HG03439 (cell line): ENCODE results near the gene CSF3R.
"Not testable (repeated sequence)": the region's sequence is repeated elsewhere in the genome, so short reads cannot be mapped to it uniquely, and the experiment has no call there.

Experiments used
- ATAC-seq: cut with Tn5 transposase; IDR thresholded peaks from one replicate; pipeline ENCODE4 v1.9.1; 2021; ENCODE audit warnings: mild to moderate bottlenecking, moderate library complexity; ENCODE audit not compliant: unreplicated experiment

The CSF3R gene

DNA sequence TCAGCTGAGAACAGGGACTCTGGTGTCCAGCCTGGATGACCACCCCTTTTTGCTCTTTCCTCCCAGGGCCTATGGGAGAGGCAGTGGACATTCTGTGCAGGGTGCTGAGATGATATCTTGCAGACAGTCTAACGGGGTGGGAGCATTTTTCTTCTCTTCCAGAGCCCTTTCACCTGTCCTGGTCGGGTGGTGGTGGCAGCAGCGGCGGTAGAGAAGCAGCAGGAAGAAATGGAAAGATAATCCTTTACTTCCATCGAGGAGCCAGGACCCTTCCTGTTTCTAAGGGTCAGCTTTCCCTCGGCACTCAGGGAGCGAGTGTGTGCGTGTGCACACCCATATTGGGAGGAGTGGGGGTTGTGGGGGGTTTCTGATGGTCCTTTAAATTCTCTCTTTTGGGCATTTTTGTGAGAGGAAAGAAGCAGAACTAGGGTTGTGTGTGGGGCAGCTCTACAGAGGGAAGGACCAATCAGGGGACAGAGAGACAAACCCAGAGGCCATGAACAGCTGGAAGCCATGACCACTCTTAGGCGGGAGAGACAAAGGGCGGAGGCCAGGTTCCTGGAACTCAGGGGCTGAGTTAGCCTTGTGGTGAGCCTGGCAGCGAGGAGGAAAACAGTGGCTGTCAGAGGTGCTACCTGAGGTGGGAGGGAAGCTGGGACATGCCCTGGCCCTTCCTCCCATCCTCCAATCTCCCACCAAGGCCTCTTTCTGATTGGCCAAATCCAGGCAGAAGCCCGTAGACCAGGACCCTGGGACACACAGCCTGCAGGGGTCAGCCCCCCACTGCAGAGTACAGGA lies 31.2 kb upstream of the CSF3R start:
- no peak for ATAC-seq

DNA sequence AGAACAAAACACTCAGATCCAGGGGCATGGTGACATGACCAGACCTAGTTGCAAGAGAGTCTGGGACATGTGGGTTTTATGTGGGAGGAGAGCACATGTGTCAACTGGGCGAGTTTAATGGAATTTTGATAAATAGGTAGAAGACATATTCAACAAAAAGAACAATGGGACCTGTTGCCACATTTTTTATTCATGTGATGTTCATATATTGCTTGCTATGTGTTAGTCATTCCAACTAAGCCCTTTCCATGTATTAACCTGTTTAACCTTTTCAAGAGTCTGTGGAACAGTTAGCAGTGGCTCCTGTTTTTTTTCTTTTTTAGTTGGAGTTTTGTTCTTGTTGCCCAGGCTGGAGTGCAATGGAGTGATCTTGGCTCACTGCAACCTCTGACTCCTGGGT lies 30.1 kb upstream of the CSF3R start:
- no peak for ATAC-seq

DNA sequence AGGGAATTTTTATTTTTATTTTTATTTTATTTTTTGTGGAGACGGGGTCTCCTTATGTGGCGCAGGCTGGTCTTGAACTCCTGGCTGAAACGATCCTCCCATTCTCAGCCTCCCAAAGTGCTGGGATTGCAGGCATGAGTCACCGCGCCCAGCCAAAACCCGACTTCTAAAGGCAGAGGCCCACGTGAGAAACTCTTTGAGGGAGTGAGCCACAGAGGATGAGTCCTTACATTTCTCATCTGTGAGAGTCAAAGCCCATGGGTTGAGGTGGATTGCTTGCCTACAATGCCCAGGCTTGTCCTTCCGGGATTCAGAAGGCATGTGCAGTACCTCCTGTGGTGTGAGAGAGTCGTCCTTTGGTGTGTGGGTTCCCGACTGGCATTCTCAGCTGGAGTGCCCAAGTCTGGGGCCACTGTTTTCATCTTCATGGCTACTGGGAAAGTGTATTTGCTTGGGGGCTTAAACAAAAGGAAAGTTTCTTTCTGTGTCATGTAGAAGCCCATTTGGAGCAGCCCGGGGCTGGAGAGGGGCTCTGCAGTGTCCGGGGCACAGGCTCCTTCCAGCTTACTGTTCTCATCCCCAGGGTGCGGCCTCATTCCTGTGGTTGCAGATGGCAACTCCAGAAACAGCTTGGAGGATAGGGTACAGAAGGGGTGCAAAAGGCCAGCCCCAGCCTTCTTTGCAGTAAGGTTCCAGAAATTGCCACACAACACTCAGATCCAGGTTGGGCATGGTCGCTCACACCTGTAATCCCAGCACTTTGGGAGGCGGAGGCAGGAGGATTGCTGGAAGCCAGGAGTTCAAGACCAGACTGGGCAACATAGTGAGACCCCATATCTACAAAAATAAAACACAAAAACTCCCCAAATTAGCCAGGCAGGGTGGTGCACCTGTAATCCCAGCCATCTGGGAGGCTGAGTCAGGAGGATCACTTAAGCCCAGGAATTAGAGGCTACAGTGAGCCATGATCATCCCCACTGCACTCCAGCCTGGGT lies 29.4 kb upstream of the CSF3R start:
- ATAC-seq, result no peak

DNA sequence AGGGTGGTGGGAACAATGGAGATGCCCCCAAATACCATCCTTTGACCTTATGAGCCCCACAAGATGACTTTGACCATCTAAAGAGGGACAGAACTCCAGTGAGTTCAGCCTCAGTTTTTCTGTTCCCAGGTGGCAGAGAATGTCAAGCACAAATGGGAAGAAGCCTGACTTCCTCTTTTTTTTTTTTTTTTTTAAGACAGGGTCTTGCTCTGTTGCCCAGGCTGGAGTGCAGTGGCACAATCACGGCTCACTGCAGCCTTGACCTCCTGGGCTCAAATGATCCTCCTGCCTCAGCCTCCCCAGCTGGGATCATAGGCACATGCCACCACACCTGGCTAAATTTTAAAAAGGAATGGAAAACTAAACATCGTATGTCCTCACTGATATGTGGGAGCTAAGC lies 28.5 kb upstream of the CSF3R start:
- not testable (repeated sequence) for ATAC-seq

DNA sequence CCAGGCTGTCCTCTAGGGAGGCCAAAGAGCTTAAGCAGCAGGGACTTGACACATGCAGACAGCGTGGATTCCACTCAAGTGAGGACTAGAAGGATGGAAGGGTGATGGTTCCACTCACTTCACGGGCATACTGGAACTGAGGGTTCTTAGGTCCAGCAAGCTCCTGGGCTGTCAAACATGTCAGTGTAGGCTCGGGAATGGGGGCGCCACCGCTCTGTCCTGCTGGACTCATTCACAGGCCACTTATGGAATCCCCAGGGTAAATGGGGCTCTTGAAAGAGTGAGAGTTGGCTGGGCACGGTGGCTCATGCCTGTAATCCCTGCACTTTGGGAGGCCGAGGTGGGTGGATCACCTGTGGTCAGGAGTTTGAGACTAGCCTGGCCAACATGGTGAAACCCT lies 27.7 kb upstream of the CSF3R start:
- no peak for ATAC-seq

DNA sequence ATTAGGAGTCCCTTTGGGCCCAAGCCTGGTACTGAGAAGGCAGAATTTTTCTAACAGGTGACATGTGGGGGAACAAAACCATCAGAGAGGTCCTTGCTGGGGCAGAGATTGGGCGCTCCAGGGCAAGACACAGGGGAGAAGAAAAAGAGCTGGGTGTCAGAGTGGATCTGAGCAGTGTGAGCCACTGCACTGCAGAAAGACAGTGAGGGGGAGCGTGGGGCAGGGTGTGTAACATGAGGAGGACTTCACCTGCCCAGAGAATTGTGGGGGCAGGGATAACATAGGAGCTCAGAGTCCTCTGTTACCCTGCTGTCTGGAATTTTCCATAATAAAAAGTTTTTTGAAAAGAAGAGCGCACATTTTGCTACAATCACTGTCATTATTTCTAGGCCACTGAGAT lies 25.5 kb upstream of the CSF3R start:
- ATAC-seq, result no peak

DNA sequence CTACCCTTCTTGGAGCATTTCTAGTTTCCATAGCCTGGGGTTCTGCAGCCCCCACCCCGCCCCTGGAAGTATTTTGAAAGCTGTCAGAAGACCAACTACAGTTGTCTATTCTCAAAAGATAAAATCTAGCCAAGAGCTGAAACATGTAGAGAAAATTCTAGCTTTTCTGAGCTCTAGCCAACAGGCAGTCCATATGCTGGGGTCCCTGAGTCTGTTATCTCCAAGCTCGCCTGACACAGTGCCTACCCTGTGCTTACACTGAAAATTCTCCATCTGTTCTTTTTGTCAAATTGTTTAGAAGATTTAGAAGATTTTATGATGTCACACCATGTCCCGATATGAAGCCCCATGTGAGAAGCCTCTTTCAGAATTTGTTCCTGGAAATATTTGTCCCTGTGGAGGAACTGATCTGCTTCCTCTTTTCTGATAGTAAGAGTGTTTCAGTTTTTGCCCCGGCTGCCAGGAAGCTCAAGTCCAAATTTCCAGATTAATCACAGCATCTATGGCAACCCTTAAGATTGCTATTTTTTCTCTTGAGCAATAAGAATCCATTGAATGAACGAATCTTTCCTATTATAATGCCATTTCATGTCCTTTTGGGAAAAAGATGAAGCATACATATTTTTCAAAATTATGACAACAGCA lies 23.7 kb upstream of the CSF3R start:
- no peak for ATAC-seq

DNA sequence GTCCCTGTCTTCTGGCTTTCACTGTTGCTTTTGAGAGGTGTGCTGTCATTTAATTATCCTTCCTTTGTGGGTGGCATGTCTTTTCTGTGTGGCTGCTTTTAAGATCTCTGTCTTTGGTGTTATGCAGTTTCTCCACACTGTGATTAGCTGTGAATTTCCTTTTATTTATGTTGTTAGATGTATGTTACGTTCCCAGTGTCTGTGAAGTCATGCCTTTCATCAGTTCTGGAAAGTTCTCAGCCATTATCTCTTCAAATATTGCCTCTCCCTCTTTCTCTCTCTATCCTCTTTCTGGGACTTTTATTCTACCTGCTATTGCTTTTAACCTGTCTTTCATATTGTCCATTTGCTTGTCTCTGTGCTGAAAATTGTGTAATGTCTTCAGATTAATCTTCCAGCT lies 21.0 kb upstream of the CSF3R start:
- ATAC-seq, result no peak

DNA sequence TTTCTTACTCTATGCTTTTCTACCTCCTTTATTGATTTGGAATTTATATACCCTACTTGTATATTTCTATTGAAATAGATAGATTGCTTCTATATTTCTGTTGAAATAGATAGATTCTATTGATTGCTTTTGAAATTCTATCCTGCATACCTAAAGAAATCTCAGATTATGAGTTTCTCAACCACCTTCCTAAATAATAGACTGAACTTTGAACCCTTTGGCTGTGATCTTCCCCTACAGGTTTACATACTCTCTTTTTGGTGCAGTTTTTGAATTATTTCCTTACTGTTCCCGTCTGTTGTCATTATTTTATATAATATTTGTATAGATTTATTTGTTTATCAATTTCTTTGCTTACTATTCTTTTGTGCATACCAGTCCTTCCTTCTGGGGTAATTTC lies 20.4 kb upstream of the CSF3R start:
- ATAC-seq, result no peak

DNA sequence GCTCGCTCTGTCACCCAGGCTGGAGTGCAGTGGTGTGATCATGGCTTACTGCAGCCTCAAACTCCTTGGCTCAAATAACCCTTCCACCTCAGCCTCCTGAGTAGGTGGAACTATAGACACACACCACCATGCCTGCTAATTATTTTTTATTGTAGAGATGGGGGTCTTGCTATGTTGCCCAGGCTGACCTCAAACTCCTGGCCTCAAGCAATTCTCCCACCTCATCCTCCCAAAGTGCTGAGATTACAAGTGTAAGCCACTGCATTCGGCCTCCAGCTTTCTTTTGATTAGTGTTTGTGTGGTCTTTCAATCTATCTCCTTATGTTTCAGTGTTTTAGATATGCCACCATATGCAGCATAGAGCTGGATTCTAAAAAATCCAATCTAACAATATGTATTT lies 19.9 kb upstream of the CSF3R start:
- no peak for ATAC-seq

DNA sequence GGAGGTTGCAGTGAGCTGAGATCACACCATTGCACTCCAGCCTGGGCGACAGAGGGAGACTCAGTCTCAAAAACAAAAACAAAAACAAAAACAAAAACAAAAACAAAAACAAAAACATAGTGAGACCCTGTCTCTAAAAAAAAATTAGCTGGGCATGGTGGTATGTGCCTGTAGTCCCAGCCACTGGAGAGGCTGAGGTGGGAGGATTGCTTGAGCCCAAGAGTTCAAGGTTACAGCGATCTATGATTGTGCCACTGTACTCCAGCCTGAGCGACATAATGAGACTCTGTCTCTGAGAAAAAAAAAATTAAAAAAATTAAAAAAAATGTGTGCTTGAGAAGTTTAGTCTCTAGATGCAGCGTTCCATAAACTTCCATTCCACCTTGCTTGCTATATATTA lies 19.2 kb upstream of the CSF3R start:
- ATAC-seq, result not testable (repeated sequence)

DNA sequence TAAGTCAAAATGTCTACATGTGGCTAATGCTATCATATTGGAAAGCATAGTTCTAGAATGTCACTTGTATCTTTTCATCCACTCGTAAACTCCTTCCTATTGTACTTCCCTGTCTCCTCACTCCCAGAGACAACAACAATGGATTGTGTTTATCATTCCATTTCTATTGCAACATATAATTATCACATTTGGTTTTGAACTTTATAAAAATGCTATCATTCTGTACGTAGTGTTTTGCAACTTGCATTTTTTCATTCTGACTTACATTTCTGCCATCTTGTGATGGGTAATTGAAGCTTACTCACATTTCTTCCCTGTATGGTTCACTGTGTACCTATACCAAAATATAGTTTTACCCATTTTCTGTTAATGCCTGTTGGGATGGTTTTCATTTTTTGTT lies 14.5 kb upstream of the CSF3R start:
- ATAC-seq, result no peak

DNA sequence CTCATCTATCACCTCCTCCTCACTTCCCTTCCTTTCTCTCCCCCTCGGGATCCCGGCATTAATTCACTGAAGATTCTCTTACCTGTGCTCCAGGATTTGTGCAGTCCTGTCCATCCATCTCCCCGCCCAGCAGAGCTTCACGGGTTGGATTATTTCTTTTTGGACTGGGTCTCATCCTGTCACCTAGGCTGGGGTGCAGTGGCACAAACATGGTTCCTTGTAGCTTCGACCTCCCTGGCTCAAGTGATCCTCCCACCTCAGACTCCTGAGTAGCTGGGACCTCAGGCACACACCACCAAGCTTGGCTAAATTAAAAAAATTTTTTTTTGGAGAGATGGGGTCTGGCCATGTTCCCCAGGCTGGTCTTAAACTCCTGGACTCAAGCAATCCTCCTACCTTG lies 12.3 kb upstream of the CSF3R start:
- no peak for ATAC-seq

DNA sequence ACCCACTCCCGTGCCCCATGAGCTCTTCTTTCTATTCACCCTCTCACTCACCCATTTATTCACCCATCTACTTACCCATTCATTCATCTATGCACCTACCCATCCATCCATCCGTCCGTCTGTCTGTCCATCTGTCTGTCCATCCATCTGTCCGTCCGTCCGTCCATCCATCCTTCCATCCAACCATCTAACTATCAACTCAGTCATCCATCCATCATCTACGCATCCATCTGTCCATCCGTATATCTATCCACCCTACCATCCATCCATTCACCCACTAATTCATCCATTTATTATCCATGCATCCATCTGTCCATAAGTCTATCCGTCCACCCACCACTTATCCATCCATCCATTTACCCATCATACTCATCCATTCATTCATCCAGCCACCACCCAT lies 10.8 kb upstream of the CSF3R start:
- no peak for ATAC-seq

DNA sequence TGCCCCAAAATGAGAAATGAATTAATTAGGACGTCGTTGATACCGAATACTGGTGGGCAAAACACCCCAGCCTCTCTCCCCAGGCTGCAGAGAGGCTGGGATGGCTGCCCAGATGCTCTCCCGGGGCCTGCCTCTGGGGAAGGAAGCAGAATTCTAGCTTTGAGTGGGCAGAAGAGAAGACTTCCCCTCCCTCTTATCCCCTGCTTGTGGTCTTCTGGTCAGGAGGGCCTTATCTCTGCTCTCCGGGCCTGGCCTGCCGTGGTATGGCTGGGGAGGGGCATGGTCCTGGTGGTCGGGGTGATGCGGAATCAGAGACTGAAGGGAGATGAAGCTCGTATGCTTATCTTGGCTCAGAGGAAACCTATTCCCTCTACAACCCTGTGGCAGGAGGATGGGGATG lies 9.8 kb upstream of the CSF3R start:
- no peak for ATAC-seq

DNA sequence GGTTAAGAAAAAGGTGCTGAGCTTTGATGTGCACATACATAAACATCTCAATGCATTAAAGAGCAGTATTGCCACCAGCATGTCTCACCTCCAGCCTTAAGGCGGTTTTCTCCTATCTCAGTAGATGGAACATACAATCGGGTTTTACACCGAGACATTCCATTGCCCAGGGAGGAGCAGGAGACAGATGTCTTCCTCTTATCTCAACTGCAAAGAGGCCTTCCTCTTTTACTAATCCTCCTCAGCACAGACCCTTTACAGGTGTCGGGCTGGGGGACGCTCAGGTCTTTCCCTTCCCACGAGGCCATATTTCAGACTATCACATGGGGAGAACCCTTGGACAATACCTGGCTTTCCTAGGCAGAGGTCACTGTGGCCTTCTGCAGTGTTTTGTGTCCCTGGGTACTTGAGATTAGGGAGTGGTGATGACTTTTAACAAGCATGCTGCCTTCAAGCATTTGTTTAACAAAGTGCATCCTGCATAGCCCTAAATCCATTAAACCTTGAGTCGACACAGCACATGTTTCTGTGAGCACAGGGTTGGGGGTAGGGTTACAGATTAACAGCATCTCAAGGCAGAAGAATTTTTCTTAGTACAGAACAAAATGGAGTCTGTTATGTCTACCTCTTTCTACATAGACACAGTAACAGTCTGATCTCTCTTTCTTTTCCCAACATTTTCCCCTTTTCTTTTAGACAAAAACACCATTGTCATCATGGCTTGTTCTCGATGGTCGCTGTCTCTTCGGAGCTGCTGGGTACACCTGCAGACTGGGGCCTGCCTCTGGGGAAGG lies 6.7 kb upstream of the CSF3R start:
- ATAC-seq, result not testable (repeated sequence)

DNA sequence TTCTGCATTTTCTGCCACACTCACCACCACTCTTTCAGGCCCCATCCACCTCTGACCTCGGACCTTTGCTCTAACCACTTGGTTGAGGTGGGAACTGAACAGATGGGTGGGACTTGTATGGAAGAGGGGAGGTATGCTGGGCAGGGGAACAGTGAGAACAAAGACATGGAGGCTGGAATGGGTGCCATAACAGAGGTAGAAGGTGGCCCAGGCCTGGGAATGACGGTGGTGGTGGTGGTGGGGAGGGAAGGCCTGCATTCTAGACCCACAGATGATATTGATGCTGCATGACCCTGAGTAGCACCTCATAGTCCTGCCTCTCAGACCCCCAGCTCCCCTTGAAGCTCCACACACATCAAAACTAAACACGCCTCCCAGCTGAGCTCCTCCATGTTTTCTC lies 5.2 kb upstream of the CSF3R start:
- ATAC-seq, result no peak

DNA sequence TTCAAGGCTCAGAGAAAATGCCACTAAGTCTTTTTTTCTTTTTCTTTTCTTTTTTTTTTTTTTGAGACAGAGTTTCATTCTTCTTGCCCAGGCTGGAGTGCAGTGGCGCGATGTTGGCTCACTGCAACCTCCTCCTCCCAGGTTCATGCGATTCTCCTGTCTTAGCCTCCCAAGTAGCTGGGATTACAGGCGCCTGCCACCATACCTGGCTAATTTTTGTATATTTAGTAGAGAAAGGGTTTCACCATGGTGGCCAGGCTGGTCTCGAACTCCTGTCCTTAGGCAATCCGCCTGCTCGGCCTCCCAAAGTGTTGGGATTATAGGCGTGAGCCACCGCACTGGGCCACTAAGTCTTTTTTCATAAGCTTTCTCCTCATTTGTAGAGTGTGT lies 4.6 kb upstream of the CSF3R start:
- ATAC-seq, result not testable (repeated sequence)

DNA sequence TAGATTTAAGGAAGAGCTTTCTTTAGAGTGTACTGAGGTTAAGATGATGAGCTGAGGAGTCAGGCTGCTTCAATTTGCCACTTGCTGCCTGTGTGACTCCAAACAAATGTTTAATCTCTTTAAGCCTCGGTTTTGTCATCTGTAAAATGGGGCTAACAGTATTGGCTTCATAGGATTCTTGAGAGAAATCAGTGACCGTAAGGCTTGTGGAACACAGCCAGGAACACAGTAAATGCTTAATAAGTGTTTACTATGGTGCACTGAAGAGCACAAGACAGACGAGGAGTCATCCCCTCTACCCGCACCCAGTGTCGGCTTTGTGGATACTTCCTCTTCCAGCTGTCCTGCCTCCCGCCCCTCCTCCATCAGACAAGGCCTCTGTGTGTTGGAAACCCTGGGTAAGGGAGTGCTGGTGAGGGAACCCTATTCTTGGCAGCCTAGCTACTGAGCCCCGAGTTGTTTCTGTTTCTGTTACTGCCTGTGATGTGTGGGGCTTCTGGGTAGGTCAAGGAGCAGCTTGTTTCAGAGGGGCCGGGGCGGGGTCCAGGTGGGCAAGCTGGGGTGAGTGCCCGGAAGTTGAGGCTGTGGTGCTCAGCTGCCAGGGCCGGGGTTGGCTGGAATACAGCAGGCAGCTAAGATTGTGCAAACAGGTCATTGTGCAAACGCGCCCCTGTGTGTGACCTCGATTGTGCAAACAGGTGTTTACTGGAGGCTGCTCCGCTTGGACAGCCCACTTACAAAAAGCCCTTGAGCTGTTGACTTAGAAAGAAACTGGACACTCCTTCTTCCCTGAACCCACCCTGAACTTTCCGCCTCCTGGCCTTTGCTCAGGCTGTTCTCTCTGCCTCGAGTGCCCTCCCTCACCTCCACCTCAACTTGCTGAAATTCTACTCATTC lies 4.0 kb upstream of the CSF3R start:
- no peak for ATAC-seq

DNA sequence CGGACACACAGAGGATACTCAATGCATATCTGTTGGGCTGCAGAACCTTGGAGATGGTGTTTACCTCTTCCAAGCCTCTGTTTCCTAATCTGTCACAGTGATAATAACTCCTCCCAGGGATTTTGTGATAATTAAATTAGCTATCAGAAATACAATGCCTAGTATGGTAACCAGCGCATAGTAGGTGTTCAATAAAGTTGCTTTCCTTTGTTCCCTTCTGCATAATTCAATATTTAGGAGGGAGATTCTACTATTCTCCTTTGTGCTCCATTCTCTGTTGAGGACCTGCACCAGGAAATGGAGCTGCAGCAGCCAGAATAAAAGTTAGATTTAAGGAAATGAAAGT lies 3.4 kb upstream of the CSF3R start:
- no peak for ATAC-seq
